Renal cortex interstitium (tissue), 11 donors: ENCODE measurements around the gene TBX15. TPM values are rescaled to one million over a fixed set of nuclear protein-coding genes. Genes with fewer than 3 reads are reported as not detected.

Experiments used
- DNase-seq, 11 donors: peaks; one replicate each; pipeline ENCODE4 v3.0.0-alpha.2; 2013; ENCODE audit warnings: low read depth in 9 of 11, low spot score in 4 of 11; ENCODE audit errors: extremely low read depth in 1 of 11
- polyA plus RNA-seq, 3 donors: library from polyadenylated mRNA; unstranded; fragments of 120-200 nt; gene quantifications; one replicate each; pipeline ENCODE4 v1.2.1, GENCODE V29; 2013; ENCODE audit not compliant: insufficient read length in 3 of 3

The TBX15 gene
- polyA plus RNA-seq, 3 donors = 0.18 to 0.39 (median 0.24) TPM

DNA sequence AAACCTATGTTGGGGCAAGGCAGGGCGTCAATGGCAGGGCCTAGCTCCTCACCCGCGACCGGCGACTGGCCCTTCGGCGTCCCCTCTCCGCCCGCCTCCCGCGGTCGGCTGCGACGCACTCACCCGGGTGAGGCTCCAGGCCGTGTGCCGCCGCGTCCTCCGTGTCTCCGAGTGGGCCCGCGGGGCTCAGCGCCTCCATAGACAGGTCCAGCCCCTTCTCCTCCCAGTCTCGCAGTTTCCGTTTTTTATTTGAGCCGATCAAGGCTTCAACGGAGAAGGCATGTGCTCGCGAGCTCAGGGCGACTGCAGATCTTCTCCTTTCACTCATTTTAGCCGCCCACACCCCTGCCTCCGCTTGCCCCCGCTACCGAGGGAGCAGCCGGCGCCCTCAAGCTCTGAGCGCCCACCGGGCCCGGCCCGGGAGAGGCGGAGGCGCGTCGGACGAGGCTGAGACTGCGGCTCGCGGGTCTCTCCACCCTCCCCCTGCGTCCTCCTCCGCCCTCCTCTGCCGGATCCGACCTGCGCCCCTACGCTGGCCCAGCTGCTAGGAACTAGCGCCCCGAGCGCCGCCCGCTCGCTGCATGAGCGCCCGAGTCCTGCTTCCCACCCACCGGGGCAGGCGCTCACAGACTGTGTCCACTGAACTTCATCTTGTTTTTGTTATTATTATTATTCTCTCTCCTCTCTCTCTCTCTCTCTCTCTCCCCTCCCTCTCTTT is 516 bp downstream of the TBX15 start:
- no peak for DNase-seq

DNA sequence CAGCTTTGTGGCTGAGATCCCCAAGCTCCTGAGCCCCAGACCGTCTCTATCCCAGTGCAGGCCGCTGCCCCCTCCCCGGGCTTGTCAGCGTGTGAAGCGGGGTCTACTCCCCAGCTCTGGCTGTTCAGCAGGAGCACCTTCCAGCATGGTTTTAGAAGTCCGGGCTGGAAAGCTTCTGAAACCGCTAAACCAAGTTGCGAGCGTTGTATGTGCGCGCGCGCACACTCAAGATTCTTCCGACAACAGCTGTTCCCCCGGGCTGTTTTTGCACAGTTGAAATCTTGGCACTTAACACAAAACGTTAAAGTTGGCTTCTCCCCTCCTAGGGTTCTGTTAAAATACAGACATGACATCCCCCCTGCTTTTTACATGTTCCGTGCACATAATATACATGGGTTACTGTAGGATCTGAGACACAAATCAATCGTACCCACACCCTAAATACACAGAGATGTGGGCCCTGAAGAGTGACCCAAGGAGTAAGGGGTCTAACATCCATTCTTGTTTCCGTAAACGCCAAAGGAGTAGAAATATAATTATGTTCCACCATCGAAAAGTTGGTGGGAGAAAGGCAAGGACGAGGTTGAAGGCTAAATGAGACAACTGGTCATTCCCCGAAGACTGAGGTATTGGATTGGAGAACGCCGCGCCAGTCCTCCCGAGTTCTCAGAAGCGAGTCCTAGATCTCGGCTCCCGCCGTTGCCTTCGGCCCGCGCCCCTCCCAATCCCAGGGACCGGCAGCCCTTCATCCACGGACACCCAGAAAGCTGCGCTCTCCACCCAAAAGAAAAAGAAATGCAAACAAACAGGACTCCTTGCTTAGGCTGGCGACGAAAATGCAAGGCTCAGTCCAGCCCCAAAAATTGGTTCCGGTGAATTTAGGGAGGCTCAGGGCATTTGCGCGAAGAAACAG is 1.3 kb downstream of the TBX15 start:
- no peak for DNase-seq

DNA sequence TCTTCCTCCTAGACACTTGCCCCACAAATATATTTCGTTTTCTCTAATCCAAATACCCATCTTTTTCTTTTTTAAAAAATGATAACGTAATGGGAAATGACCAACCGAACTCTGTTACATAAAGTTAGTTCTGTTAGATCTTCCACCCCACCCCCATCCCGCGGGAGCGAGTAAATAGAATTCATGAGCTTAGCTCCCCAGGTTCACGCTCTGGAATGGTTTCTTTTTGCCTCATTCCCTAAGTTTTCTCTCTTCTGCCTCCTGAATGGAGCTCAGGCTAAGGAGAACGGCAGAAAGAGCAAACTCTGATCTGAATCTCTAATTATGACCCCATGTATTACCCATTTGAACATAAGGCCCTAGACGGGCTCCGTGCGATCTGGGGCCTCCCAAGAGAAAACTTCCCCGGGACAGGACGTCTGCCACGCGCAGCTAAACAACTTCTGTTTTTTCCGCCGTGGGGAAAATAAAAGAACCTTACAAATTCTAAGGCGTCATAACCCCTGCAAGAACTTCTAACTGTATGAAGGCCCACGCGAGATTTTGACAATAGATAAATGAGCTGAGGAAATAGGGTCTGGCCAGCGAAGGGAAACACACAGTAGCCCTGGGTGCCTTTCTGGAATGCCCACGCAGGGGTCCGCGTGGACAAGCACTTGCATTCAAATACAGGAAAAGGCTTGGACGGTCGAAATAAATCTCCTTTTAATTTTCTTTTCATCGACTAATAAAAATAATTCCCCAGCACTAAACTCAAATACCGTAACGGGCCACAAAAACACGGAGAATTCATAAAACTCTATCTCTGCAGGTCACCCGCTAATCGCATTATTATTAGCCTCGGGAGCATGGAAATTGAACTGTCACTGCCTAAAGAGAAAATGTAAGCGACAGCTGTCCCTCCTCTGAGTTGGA is 2.2 kb downstream of the TBX15 start:
- DNase-seq = no peak

DNA sequence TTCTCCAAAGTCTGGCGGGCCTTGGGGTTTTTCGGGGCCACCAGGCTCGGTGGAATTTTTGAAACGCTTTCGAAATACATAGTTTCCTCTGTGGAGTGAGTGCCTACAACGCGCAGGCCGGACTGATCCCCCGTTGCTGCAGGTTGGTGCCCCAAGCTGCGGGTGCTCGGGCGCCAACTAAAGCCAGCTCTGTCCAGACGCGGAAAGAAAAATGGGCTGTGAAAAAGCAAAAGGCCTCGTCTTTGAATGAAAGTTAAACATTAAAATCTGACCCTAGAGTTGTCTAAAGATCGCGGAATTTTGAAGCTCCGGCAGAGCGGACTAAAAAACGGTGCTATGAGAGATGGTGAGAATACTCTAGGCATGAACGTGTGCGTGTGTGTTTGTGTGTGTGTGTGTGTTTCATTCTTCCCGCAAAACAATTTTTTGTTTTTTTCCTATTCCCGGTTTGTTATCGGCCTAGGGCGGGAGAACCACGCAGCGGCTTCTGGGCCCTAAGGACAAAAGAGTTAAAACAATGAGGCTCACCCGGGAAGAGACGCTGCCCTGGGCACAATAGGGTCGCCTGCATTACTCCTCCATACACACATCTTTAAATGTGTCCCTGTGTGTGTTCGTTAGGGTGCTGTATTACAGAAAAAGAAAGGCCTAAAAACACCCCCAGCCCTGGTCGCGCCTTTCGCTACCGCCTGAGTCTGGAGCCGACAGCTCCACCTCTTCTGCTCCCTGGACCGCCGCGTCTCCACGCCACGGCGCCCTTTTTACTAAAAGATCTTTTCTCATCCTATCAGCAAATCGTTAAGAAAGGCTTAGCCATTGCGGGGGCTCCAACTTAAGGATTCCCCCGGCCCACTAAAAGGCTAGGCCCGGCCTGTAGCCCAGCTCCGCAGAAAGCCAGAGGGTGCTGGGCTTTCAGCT is 3.2 kb downstream of the TBX15 start:
- DNase-seq = no peak

DNA sequence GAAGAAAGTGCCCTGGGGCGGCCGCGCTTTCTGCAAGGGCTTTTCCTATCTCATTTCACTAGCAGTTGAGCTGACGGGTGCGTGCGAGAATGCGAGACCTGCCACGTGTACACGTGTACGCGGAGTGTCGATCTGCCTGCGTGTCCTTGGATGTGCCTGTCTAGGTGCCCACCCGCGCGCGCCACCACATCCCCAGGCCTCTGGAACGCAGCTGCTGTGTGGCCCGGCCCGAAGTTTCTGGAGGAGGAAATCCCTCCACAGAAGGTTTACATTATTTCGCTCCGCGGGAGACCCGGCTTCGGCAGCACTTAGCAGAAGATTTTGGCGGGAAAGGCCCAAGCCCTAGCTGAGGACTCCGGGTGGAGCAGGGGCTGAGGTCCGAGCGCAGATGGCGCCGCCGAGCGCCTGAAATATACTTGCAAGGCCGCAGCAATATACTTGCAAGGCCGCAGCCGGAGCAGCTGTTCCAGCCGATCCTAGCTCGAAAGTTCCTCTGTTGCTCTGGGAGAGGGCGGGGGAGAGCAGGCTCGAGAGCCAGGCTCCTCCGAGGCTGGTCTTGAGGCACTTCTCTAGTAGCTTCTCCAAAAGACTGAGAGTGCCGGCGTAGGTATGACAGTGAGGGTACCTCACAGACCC is 3.9 kb downstream of the TBX15 start:
- DNase-seq = peak in 1 of 11 donors; percentile 49

DNA sequence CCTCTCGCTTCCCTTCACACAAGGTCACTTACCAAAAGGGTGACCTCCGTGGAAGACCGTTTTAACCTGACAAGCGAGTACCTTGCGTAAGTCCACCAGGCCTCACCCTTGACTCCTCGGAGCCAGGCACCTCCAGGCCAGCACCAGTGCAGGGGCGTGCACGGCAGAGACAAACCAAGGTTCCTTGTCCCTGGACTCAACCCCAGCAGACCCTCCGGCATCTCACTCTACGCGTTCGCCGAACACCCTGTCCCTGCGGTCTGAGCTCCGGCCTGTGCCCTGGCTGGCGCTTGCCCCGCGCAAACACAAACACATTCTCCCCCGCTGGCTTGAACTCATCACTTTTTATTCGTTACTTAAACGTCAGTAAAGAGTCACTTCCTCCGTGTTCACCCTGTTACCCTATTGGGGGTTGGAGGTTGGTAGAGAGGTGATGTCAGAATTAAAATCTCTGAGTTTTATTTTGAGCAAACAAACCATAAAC is 4.5 kb downstream of the TBX15 start:
- DNase-seq = no peak

DNA sequence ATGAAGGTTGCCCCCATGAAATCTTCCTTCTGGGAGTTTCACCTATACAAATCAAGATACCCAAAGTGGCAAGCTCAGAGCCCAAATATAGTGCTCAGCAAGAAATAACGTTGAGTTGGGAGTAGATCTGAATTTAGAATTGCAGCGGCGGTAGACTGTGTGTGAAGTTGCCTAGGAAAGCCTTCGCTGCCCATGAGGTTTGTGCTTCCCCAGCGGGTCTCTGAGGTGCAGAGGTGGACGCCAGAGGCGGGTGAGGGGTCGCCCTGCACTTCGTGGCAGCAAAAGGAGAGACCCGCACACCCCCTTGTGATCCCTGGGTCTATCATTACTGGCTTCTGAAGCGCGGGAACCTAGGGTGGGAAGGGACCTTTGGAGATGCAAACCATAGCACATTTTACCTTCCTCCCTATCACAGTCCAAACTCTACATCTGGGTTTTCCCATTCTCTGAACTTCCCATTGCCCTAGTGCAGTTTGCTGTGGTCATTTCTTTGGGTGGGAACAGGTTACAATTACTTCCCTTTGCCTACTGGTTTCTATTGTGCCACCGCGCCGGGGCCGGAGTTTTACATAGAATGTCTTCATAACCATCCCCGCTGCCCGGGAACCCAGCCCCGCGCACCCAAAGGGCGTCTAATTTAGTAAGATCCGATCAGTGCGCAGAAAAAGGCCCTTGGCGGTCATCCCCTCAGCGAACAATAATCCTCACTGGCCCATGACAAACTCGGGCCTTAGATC is 5.2 kb downstream of the TBX15 start:
- no peak for DNase-seq

DNA sequence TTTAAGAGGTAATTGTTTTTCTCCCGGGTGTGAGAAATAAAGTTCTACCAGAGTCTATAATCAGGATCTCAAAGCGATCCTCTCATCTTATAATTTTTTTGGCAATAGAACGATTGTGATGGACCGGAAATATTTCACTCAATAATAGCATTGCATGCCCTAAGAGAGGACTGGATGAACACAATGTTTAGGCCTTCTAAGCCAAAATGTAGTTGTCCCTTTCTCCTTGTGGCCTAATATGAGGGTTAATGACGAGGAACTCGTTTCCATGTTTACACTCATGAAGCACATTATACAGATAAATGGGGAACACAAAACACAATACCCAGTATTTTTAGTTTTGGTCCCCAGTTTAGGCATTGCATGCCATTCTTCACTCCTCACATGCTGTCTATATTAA is 5.9 kb downstream of the TBX15 start:
- DNase-seq = no peak

DNA sequence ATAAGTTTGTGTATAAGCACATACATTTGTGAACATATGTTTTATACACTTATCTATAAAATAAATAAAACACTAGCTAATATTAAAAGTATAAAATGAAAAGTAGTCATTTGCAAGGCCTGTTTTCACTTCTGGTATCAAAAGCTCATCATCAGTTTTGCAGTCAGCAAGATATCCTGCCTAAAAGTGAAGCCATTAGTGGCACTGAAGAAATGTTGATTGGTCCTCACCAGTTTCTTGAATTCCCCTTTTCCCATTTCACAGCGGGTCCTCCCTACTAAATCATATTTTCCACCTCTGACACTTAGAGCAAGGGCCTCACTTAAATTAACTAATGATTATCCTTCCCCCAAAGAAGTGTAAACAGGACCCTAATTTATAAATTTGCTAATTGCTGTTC is 6.7 kb downstream of the TBX15 start:
- DNase-seq = no peak

DNA sequence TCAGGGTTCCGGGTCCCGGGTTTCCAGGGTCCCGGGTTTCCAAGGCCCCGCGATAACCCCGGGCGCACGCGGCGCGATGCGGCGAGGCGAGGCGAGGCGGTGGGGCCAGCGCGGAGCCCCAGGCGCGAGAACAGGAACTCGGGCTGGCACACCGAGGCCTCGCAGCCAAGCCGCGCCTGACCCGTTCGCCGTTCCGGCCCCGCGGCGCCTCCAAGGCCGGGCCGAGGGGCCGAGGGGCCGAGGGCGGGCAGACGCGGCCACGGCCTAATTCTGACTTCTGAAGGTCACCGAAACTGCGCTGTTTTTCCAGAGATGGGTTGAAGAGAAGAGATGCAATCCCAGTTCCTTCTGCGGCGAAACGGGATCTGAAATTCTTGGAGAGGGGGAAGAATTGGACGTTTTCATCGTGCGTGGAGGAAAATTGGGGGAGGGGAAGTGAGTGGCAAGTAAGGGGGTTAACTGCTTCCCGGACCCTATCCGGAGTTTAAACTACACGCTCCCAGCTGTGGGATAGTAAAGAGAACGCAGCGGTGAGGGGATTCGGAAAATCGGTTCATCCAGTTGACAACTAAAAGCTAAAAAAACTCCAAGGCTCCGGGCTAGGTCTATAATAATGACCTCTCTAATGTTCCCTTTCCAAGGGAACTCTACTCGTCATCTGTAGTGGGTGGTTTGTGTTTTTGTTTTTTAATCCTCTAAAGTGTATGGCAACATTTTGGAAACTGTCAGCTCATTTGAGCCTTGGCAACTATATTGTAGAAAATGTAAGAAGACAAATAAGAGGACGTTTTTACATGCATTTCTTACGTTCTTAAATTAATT is 8.2 kb downstream of the TBX15 start:
- DNase-seq = no peak

DNA sequence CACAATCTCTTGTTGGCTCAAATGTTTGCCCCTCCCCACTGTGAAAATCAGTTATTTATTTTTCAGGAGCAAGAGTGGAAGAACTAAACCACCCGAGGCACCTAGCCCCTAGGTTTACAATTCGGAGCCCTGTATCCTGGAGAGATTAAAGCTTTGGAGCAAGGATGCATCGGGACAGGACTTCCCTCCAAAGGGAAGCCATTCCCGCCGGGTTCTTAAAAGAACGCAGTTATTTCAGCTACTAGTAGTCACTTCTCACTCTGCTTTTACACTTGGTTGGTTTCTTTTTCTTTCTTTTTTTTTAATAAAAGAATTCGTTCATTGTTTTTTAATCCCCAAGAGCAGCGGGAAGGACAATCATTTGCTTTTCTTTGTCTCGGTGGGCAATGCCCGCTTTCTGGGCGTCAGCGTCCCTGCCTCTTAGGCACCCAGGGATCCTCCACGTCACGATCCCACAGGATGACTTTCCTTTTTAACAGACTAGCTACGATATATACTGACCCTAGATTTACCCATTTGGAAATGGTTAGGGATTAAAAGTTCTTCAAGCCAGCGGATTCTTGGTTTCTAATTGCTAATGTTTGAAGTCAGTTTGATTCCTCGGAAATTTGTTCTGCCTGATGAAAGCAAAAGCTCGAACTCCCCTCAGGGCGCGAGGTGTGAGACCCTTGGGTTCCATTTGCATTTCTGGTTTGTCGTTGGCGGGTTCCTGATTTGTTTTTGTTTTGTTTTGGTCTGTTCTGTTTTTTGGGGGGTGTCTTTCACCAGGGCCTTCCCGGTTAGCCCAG is 9.0 kb downstream of the TBX15 start:
- DNase-seq = no peak

DNA sequence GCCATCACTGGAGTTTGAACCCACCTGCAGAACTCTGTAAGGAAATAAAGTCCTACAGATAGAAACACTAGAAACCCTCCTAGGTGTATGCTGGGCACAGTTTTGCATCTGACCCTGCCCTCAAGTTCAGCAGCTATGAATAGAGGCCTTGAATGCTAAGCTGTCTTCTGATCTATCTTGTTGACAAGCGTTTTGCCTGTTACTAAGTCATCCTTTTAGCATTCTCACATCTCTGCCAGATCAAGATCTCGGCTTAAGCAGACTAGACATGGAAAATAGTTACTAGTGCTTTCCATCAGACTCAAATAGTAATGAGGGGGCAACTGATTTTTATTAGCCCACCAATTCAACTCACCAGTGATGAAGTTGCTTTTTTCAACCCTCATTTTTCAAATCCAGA is 10.5 kb downstream of the TBX15 start:
- DNase-seq = no peak

DNA sequence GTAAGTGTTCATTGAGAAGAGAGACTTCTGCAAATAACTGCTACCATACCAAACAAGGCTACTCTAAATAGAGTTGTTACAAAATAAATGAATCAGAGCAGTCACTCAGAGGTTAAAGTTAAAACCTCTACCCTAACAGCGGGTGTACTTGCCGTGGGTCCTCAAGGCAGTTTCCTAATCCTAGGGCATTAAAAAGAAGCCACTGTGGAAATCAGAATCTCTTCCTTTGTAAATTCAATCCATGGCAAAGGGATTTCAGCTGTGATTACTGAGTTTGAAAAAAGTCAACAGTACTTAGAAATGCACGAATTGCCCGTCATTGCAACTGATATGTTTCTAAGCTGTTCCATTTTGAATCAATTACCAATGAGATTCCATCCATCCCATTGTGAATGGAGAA is 13.5 kb downstream of the TBX15 start:
- no peak for DNase-seq

DNA sequence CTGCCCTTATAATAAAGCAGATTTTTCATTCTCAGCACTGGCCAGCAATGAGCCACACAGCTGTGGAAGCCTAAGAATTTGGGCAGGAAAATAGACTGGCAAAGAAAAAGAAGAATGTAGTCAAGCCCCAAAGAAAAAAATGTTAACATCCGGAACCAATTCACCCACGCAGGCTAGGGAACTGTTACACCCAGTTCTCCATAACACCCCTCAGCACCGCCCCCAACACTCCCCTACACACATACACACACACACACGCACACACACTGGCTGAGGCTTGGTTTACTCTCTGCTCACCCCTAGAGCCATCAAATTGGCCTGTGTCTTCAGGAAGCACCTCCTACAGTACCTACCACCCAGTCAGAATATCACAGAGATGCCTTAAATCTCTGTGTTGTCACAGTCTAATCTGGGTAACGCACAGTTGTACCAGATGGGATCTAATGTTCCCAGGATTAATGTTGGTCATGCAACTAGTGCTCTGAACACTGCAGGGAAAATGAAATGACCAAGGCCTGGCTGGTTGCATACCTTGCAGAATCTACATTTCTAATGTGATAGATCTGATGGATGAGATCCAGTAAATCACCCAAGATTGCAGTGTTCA is 14.5 kb downstream of the TBX15 start:
- DNase-seq = no peak

DNA sequence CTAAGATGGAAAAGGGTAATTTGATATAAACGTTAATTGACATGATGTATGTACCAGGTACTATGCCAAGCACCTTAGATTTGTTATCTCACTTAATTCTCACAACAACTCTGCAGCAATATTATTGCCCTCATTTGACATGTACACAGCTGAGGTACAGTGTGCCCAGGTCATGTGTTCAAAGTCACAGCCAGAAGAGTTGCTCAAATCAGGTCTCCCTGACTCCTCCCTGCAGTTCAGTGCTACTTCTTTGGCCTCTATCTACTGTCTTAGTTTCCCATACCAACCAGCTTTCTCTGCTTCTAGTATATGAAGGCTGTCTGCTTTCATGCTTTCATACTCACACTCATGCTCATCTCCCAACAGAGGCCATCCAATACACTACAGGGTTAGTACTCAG is 15.1 kb downstream of the TBX15 start:
- DNase-seq = no peak
